Activated T-cell treated with anti-CD3 and anti-CD28 coated beads for 4 hours (primary cell): ENCODE results near the gene RNASE11.
A peak's percentile ranks its signal among the peaks of the same experiment; 100 is the strongest.
"Not testable (repeated sequence)": the region's sequence is repeated elsewhere in the genome, so short reads cannot be mapped to it uniquely, and the experiment has no call there.

ENCODE experiments used
- DNase-seq: peaks from one replicate; pipeline ENCODE4 v3.0.0-alpha.2; 2020

Gene RNASE11

DNA sequence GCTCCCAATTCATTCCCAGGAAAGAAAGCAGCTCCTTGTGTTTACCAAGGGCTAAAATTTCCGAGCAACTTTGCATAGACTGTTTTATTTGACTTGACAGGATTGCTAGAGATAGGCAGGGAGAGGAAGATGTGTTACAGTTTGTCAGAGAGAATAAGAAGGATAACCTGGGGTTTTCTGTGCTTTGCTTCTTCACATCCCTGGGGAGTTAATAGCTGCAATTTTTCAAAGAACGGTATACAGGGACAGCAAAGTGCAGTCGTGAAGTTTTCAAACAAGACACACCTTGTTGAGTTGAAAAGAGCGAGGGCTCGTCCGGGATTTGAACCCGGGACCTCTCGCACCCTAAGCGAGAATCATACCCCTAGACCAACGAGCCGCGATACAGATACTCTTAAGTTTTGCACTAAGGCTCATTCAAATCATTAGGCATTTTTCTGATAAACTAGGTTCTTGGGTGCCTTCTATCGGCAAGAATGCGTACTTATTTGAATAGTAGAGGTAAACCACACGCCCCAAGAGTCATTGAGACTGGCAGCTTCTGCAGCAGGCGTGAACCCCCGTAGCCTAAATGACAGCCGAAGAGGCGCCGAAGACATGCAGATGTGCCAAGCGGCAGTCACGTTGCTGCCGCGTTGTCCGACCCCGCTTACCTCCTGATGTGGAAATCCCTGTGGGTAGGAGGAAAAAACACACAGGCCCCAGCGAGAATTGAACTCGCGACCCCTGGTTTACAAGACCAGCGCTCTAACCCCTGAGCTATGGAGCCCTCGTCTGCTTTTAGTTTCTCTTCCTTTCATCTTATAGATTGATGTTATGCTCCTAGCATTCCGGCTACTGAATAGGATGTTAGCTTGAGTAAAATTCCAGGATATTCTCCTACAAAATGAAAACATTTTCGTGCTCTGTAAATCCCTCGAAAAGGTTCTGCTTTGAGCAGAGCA lies 25.6 kb upstream of the RNASE11 start:
- peak; percentile 79 for DNase-seq

DNA sequence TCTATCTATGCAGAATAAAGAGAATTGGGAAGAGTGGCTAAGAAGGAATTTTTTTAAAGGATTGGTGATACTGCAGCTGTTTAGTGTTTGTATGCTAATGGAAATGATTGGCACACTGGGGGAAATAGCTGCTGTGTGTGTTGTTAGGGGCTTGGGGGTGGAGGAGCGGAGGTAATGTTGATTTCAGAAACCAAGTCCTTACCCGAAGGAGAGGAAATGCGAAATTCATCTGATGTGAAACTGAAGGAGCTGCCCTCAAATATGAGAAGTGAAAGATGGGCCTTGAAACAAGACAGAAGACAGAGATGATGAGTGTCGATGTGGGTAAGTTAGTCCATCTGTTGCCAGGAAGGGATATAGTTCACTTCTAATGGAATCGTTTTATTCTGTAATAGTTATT lies 24.6 kb upstream of the RNASE11 start:
- DNase-seq: no peak

DNA sequence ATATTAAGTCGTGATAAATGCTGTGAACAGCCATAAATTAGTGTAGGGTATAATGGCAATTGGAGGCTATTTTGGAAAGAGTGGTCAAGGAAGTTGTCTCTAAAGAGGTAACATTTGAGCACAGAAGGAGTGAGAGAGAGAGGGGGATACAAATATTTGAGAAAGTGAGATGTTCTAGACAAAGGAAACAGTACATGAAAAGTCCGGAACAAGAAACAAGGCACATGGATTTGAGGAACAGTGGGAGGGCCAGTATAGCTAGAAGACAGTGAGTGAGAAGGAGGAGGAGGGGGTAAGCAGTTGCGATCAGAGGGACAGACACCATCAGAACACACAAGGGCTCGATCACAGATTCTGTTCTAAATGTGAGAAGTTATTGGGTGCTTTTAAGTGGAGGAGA lies 23.5 kb upstream of the RNASE11 start:
- DNase-seq: no peak

DNA sequence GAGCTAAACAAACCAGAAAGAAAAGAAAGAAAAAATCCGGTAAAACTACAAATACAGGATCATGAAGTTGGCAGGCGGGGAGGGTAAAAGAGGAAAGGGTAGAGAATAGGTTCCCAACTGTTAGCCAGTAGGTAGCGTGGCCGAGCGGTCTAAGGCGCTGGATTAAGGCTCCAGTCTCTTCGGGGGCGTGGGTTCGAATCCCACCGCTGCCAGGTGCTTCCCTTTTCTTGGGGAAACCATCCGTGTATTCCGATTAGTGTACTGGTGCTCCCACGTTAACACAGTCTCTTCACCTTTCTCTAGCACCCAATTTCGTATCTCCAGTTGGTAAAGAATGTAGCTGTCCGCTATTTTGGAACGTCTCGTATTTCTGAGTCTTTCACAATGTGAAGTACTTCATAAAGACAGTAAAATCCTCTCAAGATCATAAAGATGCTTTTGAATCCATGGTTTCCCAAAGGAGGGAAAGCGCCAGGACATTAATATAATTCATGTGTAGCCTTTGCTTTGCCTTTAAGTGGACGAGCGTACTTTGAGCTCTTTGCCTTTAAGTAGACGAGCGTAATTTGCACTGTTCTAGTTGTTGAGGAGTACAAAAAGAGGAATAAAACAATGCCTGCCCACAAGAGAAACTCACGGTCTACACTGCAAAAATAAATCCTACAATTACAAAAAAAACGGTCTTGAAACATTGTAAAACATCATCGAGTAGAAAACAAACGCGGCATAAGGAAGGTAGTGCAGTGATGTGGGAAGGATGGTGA lies 22.4 kb upstream of the RNASE11 start:
- peak; percentile 69 for DNase-seq

DNA sequence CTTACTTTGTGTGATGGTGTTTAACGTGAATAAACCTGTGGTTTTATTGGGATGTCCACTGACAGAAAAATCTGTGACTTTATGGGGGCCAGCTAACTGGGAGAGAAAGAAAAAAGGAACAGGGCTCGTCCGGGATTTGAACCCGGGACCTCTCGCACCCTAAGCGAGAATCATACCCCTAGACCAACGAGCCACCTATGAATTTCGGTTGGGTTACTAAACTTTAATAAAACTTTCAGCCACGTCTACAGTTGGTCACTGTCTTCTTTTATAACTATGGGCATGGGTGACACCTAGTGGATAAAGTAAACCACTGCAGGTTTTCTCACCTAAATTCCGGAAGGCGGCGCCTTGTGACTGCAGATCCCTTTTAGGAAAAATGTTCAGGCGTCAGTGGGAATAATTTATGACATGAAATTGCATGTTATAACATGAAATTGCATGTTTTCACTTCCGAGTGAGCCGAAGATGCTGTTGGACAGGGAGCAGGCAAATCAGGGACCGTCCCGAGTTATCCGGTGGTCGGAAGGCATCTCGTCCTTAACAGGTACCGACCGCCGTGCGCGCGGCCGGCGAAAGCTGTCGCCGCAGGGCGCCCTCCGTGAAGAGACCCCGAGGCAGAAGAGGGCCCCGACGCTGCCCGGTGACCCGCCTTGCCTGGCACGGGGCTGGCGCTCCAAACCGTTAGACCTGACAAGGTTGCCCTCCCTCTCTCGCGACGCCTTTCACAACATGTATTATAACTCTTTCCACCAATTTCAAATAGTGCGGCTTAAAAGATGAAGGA lies 21.6 kb upstream of the RNASE11 start:
- peak; percentile 49 for DNase-seq

DNA sequence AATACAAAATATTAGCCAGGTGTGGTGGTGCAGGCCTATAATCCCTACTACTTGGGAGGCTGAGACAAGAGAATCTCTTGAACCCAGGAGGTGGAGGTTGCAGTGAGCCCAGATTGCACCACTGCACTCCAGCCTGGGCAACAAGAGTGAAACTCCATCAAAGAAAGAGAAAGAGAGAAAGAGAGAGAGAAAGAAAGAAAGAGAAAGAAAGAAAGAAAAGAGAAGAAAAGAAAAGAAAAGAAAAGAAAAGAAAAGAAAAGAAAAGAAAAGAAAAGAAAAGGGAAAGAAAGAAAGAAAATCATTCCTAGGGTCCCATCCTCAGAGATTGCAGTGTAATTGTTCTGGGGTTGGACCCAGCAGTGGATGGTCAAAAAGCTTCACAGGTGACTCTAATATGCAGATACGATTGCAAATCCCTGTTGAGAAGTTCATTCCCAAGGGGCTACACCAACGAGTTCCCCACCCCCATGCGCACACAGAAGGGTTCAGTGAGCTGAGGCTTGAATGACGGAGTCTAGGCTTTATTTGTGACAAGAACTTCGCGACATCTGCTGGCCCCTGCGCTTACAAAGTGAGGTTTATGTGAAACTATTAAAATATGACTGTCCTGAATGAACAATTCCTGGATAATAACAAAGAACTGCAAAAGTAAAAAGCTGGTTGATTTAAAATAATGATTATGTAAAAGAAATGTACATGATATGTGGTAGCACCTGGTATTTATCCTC lies 20.7 kb upstream of the RNASE11 start:
- no peak for DNase-seq

DNA sequence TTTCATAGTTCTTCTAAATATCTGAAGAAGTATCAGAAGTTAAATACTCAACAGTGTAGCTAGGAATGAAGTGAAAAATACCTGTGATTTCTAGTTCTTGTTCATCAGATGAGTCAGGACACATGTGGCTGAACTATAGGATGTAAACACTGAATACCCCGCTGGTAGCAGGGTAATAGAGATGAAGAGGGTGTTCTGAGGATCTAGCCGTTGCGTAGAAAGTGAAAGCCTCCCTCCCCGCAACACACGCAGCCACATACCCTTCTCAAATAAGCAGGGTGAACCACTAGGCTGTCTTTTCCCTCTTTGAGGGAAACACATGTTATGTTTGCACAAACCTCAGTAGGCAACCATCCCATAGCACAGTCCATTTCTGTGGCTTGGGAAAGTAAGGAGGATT lies 19.8 kb upstream of the RNASE11 start:
- no peak for DNase-seq

DNA sequence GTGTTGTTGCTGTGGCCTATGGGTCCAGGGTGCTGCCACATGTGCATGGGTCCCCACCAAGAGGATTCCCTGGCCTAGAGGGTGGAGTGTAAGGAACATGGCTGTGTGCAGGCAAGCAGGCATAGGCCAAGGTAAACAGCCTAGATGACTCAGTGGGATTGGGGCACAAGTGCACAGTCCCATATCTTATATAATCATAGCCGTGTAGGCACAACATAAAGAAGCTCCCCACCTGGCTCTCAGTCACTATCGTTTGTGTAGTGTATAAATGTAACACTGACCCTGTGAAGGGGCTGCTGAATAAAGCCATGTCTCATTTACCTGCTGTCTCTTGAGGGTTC lies 19.1 kb upstream of the RNASE11 start:
- DNase-seq: no peak

DNA sequence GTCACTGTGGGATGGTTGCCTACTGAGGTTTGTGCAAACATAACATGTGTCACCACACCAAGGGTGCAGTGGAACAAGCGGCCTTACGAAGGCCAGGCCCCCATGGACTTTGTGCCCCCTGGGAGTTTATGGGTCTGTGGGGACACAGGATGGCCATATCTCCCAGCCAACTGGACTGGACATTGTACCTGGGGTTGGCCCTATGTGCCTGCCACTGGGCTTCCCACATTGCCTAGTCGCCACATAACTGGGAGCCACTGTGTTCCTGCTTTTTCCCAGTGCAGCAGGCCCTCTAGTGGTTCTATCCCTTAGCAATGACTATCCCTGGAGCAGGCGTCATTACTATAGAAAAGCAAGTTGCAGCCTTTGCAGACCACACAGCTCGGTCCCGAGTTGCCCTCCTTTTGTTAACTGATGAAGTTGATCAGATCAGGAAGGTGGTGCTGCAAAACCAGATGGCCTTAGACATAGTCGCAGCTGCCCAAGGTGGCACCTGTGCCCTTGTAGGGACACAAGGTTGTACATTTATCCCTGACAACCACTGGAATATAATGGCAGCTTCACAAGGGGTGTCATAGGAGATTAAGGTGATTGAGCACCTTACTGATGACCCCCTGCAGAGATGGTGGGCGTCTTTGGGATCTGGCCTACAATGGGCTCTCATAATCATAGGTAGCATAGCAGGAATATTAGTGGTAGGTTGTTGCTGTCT lies 18.5 kb upstream of the RNASE11 start:
- DNase-seq: no peak

DNA sequence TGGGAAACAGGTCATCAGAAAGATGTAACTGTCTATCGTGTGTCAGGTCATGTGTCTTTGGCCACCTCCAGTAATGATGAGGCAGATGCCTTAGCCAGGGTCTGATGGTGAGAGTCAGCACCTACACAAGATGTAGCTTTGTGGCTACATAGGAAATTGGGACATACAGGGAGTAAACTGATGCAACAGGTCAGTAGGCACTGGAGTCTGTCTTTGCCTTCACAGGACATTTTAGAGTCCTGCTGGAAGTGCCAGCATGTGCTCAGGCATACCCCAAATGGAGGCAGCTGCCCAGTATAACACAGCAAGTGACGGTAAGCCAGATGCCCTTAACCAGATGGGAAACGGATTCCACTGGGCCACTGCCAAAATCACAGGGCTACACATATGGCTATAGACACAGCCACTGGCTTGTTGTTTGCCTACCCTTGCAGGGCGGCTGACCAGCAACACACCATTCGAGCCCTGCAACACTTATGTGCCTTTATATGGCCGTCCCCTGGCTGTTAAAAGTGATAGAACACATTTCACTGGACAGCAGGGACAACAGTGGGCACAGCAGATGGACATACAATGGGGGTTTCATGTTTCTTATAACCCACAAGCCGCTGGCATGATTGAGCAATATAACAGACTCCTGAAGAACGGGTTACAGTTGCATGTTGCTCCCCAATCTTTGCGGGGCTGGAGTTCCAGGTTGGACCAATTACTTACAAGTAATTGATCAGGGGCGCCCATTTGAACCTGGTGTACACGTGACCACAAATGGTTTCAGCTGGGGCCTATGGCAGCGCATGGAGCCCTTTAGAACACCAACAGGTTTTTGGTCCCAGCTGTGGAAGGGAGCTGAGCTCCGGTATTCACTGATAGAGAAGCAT lies 16.3 kb upstream of the RNASE11 start:
- DNase-seq: no peak

DNA sequence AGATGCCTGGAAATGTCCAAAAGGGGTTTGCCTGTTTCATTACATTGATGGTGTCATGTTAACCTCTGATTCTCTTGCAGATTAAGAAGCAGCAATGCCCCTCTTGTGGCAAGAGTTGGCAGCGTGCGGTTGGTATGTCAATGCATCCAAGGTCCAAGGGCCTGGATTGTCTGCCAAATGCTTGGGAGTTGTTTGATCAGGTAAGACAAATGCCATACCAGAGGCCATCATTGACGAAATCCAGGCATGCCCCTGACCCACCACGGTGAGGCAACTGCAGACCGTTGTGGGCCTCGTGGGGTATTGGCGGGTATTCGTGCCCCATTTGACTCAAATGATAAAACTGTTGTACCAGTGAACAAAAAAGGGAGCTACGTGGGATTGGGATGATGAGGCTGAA lies 14.8 kb upstream of the RNASE11 start:
- DNase-seq: no peak

DNA sequence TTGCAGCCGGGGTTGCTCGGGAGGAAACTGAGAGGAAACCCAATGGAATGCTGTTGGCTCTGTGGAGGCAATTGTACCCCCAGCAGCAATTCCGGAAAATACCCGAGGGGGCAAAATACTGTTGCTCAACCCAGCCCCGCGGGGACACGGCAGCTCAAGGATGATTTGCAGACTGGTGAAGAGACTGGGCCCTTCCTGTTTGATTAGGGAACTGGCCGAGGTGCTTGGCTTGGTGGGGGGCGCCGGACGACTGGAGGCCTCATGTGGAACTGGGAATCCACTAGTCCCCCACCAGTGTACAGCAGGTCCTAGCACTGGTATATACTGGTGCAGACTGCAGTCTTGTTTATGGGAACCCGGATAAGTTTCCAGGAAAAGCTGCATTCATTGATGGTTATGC lies 13.7 kb upstream of the RNASE11 start:
- no peak for DNase-seq

DNA sequence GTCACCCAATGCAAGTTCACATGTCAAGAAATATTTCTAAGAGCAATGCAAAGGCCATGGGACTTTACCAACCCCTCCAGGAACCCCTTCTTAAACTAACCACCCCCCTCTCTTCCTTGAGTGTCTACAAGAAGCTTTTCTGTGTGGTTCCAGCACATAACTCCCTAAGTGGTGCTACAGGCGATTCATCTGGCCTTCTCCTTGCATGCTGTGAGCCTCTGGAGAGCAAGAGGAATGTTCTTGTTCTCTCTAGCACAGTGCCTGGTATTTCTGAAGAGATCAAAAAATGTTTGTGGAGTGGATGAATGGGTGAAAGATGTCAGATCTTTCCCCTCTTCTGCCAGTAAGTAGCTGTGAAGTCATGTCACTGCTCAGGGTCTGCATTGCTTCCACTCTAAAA lies 9.3 kb upstream of the RNASE11 start:
- DNase-seq: no peak

DNA sequence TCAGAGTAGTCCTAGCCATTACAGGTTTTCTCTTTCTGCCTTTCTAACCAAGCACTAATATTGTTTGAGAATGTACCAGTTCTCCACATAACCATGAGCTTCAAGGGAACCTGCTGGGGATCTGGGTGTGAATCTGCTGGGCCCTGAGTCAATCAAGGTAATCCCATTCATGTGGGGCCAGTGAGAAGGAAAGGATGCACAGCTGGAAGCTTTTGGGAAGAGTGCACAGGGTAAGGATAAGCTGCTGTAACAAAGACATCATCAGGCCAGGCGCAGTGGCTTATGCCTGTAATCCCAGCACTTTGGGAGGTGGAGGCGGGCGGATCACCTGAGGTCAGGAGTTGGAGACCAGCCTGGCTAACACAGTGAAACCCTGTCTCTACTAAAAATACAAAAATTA lies 7.9 kb upstream of the RNASE11 start:
- DNase-seq: not testable (repeated sequence)

DNA sequence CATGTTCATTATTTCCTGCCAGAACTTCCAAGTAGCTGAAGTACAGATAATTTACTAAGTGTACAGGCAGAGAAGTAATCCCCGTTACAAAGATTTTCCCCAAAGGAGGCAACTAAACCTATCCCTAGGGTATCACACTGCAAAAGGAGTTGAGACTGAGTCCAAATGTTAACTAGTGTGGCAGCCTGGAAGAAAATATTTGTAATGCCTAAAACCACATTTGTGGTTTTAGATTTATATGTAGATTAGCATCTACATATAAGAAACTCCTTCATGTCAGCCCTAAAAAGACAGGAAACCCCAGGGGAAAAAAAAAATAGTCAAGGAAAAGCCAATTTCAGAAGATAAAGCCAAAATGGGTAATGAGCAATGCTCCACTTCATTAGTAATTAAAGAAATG lies 4.8 kb upstream of the RNASE11 start:
- no peak for DNase-seq

DNA sequence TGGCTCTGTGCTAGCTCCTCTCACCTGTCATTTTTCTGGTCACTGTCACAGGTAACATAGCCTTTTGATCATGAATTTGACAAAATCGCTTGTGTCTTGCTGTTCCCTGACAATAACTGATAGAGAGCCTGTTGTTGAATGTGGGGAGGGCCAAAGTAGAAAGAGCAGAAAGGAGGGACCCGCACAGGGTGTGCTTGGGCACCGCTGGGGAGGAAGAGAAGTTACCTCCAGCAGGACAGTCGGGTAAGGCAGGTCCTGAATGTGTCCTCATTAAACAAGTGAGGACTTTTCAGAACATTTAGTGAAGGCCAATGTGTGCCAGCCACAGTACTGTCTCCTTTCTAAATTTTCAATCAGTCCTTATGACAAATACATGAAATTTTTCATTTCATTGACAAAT lies 3.4 kb upstream of the RNASE11 start, which contains the start of gene RNASE12:
RNASE12 (minus strand) TSS at position 142 of the 400 bp plus-strand sequence. CDS start 653 bp downstream, outside the sequence.
- no peak for DNase-seq

DNA sequence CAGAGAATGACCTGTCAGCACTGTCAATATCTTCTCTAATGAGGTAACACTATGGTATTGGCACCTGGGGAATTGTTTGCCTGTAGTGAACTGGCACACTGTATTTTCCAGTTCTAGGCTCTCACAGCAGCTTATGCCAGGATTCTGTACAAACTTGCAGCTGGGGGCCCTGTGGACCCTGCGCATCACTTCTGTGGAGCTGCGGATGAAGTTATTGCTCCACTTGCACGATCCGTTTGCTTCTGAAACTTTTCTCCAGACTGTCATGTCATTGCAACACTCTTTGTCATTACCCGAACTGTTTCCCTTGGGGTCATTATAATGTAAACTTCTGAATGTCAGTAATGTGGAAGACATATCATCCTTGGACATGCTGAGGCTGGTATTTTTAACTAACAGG lies 3.9 kb downstream of the RNASE11 start:
- no peak for DNase-seq

DNA sequence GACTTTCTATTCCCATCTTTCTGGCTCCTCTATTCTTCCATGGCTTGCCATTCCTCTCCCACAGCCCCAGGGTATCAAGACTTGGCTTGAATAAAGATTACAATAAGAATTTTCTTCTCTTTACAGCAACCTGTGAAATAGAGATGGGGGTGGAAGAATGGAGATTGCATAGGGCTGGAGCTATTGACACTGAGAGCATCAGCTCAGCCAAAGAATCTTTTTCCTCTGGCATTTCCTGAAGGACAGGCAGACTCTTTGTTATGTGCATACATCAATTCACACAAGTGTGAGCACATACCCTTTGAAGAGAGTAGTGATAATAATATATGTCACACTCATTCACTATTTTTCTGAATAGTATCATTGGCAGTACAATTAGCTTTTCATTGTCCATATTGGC lies 4.7 kb downstream of the RNASE11 start:
- no peak for DNase-seq

DNA sequence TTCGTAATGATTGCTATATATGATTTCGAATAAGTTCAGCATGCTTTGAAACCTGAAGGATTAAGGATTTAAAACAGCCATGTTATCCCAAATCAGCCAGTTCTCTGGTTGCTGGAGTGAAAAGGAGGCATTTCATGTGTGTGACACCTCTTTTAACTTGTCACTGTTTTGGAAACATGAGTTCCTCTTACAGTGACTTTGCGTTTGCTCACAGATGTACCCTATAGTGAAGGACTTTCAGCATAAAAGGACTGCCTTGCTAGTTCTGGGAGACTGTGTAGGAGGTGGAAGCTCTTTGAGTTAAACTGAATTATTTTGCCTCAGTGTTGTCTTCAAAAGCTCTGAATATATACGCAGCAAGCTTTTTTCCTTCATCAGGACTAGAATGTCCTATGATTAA lies 7.6 kb downstream of the RNASE11 start:
- DNase-seq: no peak

DNA sequence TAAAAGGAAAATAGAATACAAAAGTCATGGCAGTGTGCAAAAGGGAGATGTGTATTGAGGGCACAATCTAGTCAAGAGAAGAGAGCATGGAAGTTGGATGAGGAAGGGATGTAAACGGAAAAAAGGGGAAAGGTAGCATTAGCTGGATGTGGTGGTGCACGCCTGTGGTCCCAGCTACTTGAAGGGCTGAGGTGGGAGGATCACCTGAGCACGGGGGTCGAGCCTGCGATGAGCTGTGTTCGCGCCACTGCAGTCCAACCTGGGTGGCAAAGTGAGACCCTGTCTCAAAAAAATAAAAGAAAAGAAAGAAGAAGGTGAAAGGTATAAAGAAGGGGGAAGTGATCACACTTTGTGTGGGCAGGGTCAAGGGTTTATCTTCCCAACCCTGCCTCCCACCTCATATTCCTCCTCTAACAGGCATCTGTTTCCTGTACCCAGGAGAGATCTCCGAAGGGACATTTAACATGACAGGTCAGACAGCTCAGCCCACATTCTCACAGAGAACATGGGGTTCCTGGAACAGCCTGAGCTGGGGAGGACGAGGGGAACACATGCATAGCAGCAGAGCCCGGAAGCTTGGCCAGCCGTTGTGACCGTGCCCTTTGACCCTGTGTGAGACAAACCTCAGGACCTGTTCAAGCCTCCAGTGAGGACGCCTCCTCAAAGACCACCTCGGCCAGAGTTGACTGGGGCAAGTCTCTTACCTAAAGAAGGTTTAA lies 8.9 kb downstream of the RNASE11 start:
- DNase-seq: no peak
